Germinal center (tissue), 1 donor: ENCODE measurements around the gene NFKB2.

ENCODE experiments used
- DNase-seq: peaks from one replicate; pipeline ENCODE4 v3.0.0; 2012; ENCODE audit warnings: mixed read lengths, low spot score

NFKB2 gene

GRCh38 chr10:102451105-102451969 lies 55.8 kb downstream of the NFKB2 start, which contains the start of gene C10orf95:
C10orf95 (minus strand) TSS chr10:102451543; CDS start chr10:102451093, 450 bp downstream.
- DNase-seq, result no peak
